Stimulated activated CD4-positive, alpha-beta T cell treated with anti-CD3 and anti-CD28 coated beads, Interleukin-2, amount 100 ng/mL, for 4 hours (primary cell): ENCODE results near the gene SSR3.
"Not testable (repeated sequence)": the region's sequence is repeated elsewhere in the genome, so short reads cannot be mapped to it uniquely, and the experiment has no call there.

Experiments
- DNase-seq: peaks from one replicate; pipeline ENCODE4 v3.0.0-alpha.2; 2020; ENCODE audit warnings: low read depth

The SSR3 gene

GRCh38 chr3:156576051-156576450, 21.1 kb upstream of the SSR3 start:
- DNase-seq = no peak

GRCh38 chr3:156575641-156576040, 20.7 kb upstream of the SSR3 start:
- no peak for DNase-seq

- DNase-seq = not testable (repeated sequence)
Observed at GRCh38 chr3:156569881-156570280, 15.0 kb upstream of the SSR3 start.

- DNase-seq = not testable (repeated sequence)
Observed at GRCh38 chr3:156569016-156569415, 14.1 kb upstream of the SSR3 start.

- no peak for DNase-seq
Observed at GRCh38 chr3:156563900-156564682, 9.2 kb upstream of the SSR3 start.

- DNase-seq = not testable (repeated sequence)
Observed at GRCh38 chr3:156562486-156562885, 7.6 kb upstream of the SSR3 start.

GRCh38 chr3:156561533-156561932, 6.6 kb upstream of the SSR3 start:
- no peak for DNase-seq

GRCh38 chr3:156559321-156559720, 4.4 kb upstream of the SSR3 start:
- DNase-seq = no peak

- no peak for DNase-seq
Observed at GRCh38 chr3:156558389-156558788, 3.5 kb upstream of the SSR3 start.

- DNase-seq = no peak
Observed at GRCh38 chr3:156554515-156554841, 439 bp downstream of the SSR3 start.

- no peak for DNase-seq
Observed at GRCh38 chr3:156553705-156554356, 1.1 kb downstream of the SSR3 start.

GRCh38 chr3:156552973-156553372, 1.9 kb downstream of the SSR3 start:
- no peak for DNase-seq

- no peak for DNase-seq
Observed at GRCh38 chr3:156551746-156552145, 3.2 kb downstream of the SSR3 start.

- DNase-seq = no peak
Observed at GRCh38 chr3:156551261-156551660, 3.7 kb downstream of the SSR3 start.

- no peak for DNase-seq
Observed at GRCh38 chr3:156548902-156549301, 6.0 kb downstream of the SSR3 start.

GRCh38 chr3:156548041-156548687, 6.8 kb downstream of the SSR3 start:
- no peak for DNase-seq

GRCh38 chr3:156547637-156548036, 7.3 kb downstream of the SSR3 start:
- no peak for DNase-seq

GRCh38 chr3:156543043-156543555, 11.8 kb downstream of the SSR3 start:
- DNase-seq = no peak

- no peak for DNase-seq
Observed at GRCh38 chr3:156542101-156543042, 12.5 kb downstream of the SSR3 start.

- no peak for DNase-seq
Observed at GRCh38 chr3:156539802-156540201, 15.1 kb downstream of the SSR3 start.

GRCh38 chr3:156539051-156539450, 15.9 kb downstream of the SSR3 start:
- no peak for DNase-seq
